NCI-H774 (cell line): ENCODE results near the gene SLC25A30.
"Not testable (repeated sequence)": the region's sequence is repeated elsewhere in the genome, so short reads cannot be mapped to it uniquely, and the experiment has no call there.

Source experiments
- DNase-seq: peaks from one replicate; lab custom pipeline; 2025; lab: John Stamatoyannopoulos, UW

SLC25A30 gene

DNA sequence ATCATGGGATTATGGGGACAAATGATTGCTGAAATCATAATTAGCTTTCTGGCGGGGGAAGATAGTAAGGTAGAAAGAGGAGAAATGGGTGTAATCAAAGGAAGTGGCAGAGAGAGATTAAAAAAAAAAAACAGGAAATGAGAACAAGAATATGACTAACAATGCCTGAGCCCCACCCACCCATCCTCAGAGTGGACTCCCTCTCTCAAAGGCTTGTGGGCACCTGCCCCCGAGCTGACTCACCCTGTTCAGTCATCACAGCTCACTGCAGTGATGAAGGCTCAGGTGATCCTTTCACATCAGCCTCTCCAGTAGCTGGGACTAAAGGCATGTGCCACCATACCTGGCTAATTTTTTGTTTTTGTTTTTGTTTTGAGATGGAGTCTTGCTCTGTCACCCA, 50.8 kb downstream of the SLC25A30 start:
- no peak for DNase-seq

DNA sequence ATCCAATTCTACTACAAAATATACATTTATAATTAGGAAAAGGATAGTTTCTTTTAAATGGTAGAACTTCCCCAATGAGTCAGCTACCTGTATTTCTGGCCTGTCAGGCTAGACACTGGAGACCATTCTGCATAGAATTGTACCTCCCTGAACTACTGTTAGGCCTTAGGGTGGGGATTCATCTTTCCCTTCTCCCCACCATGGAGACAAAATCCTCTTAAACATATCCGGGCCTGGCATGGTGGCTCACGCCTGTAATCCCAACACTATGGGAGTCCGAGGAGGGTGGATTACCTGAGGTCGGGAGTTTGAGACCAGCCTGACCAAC, 52.7 kb downstream of the SLC25A30 start:
- no peak for DNase-seq

DNA sequence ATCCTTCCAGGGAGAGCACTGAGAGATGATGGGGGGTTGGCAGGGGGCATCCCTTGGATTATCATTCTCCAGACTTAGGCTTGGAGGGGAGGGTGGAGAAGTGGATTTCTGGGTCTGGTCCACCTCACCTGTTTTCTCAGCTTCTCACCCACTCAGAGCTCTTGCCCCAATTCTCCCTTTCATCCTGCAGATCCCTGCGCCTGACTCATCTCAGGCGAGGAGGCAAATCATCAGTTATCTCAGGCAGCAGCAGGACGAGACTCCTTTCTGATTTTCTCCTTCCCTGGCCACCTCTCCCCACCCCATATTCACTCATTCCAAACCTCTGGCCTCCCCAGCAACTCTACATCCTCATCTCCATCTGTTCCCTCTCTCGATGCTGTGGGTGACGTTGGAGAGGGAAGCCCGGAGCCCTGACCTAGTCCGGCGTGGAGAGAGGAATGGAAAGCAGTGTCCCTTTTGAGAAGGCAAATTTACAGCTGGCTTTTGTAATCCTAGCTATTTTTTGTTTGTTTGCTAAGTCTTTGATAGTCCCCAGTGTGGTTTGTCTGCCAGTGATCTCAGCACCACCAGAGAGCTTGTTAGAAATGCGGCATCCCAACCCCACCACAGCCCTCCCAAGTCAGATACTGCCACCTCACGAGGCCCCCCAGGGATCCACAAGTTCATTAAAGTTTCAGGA, 53.2 kb downstream of the SLC25A30 start:
- no peak for DNase-seq

DNA sequence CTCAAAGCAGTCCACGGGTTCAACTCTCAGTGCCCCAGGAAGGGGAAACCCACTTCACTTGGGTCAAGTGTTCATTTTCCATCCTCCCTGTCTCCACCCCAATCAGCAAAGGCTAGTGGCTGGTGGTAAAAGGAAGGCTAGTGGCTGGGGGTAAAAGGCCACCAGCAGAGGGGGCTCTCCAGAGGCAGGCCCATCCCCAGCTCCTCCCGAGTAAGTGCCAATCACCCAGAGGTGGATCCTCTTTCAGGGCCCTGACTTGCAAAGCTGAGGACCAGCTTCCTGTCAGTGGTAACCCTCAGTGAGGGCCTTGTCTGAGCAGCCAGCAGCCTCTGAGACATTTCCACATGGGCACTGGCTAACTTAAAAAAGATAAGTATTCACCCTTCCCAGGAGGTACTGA, 55.2 kb downstream of the SLC25A30 start:
- no peak for DNase-seq

DNA sequence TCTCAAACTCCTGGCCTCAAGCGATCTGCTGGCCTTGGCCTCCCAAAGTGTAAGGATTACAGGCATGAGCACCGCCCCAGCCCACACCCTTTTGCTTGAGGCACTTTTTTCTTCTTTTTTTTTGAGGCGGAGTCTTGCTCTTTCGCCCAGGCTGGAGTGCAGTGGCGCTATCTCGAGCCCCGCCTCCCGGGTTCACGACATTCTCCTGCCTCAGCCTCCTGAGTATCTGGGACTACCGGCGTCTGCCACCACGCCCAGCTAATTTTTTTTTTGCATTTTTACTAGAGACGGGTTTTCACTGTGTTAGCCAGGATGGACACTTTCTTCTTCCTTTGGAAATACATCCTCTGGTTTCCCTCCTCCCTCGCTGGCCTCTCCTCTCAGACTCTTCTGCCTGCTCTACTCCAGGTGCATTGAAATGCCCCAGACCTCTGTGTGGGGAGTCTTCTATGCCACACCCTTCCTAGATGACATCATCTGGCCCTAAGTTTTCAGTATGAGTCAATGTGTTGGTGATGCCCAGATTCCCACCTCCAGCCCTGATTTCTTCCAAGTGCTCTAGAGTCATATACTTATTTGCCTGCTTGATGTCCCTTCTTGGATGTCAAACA, 56.5 kb downstream of the SLC25A30 start:
- DNase-seq = no peak

DNA sequence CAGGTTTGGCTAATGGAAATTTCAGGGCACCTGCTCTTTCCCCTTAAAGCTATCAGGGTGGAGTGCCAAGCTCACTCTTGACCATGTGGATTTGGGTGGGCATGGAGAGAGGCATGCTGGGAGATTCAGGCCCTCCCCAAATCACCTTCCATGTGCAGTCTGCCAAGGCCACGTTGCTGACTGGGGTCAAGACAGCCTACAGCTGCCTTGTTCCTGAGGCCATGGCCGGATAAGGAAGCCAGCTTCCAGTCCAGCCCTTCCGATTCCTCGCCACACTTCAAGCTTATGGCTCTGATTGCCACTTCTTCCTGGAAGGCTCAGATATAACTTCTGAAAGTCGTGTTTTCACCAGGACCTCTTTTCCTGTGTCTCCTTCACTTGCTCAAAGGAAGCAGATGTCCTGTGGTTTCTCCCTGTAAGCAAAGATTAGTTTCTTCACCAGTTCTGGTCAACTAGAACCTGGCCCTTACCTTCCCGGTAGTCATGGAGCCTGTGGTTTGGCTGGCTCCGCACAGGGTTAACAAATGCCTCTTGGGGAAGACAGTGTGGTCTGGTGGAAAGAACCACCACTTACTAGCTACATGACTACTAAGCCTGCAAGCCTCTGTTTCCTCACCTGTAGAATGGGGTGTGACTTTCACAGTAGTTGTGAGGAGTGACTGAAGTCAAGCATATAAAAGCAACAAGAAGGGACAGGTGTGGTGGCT, 61.1 kb downstream of the SLC25A30 start:
- DNase-seq = no peak

DNA sequence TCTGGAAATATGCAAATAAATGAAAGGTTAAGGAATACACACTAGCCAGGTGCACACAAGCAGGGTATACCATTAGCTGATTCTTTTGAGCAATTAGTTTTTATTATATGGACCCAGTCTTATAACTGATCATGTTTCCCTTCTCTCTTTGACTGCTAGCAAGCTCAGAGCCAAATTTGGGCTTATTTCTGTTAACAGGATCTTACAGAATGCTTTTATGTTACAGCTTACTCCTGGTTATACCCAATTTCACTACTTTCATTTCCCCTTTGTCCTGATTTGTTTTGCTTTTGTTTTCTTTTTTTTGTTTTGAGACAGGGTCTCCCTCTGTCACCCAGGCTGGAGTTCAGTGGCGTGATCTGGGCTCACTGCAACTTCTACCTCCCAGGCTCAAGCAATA, 64.3 kb downstream of the SLC25A30 start:
- no peak for DNase-seq

DNA sequence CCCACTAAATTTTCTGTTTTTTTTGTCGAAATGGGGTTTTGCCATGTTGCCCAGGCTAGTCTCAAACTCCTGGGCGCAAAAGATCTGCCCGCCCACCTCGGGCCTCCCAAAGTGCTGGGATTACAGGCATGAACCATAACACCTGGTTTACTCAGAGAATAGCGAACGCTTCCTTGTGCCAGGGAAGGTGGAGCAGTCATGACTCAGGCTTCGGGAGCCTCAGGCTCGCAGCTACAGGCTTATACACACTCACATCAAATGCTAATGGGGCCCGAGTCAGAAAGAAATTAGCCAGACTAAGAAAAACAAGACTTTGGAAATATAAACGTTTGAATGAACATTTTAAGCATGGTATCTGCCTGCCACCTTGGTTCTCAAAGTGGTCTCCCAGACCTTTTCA, 66.1 kb downstream of the SLC25A30 start:
- DNase-seq = no peak

DNA sequence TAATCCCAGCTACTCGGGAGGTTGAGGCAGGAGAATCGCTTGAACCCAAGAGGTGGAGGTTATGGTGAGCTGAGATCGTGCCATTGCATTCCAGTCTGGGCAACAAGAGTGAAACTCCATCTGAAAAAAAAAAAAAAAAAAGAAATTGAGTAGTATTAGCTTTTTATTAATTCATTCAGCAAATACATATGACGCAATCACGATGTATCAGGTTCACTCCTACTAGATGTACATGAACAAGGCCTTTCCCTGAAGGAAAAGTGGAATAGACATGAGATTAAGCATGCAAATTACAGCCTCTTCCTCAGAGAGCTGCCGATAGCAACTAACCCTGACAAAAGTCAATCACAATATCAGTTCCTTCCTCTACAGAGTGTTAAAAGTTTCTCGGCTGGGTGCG, 68.0 kb downstream of the SLC25A30 start:
- DNase-seq = no peak

DNA sequence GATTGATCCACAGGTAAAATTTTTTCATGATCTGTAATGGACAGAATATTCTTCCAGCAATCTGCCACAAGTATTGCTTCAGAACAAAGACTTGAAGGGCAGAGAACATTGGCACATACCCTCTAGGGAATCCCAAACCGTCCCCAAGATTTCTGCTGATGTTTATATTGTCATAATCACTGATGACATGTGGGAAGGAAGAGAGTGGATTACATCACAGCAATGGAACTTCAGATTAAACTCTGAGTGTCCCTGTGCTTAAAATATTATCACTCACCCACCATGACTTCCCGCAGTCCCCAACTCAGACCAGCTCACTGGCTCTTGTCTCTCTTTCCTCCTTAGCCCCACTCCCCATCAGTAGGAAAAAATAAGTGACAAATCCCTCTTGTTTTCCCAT, 68.7 kb downstream of the SLC25A30 start:
- DNase-seq = no peak

DNA sequence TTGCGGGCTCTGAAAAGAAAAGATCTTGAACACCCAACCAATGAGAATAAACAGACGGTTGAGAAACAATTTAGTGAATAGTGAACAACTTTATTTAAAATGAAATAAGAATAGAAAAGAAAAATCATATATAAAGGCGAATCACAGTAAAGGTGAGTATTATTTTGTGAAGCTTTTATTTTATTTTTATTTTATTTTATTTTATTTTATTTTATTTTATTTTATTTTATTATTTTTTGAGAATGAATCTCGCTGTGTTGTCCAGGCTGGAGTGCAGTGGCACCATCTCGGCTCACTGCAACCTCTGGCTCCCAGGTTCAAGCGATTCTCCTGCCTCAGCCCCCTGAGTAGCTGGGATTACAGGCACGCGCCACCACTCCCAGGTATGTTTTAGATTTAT, 74.1 kb downstream of the SLC25A30 start:
- DNase-seq = not testable (repeated sequence)
